Suprapubic skin (tissue), 4 donors: ENCODE results near the gene GSTK1. TPM values are rescaled to one million over a fixed set of nuclear protein-coding genes. Genes with fewer than 3 reads are reported as not detected.

Source experiments
- DNase-seq, 2 donors: peaks; one replicate each; pipeline ENCODE4 v3.0.0-alpha.2; 2019; ENCODE audit warnings: low spot score in 2 of 2
- H3K27ac ChIP-seq: fragments of 200-600 bp; sonication (generic); one replicate; pipeline ENCODE4 v1.5.1; 2019
- H3K27me3 ChIP-seq: fragments of 200-600 bp; sonication (generic); one replicate; pipeline ENCODE4 v1.5.1; 2019
- H3K36me3 ChIP-seq: fragments of 200-600 bp; sonication (generic); one replicate; pipeline ENCODE4 v1.5.1; 2019
- H3K4me1 ChIP-seq: fragments of 200-600 bp; sonication (generic); one replicate; pipeline ENCODE4 v1.5.1; 2019
- H3K4me3 ChIP-seq: fragments of 200-600 bp; sonication (generic); one replicate; pipeline ENCODE4 v1.5.1; 2019; ENCODE audit warnings: mild to moderate bottlenecking
- H3K9me3 ChIP-seq: fragments of 200-600 bp; sonication (generic); one replicate; pipeline ENCODE4 v1.5.1; 2019
- CTCF ChIP-seq, 2 donors: fragments of 200-600 bp in 1 of 2; fragments of 450-650 bp in 1 of 2; sonication (generic) in 1 of 2; IDR thresholded peaks; one replicate each; pipeline ENCODE4 v1.5.1; 2016 to 2019; ENCODE audit warnings: antibody characterized with exemption in 2 of 2, mild to moderate bottlenecking in 1 of 2, moderate library complexity in 1 of 2
- EP300 ChIP-seq: sonication (generic); formaldehyde crosslinking; IDR thresholded peaks from one replicate; pipeline ENCODE4 v1.6.1; 2017; ENCODE audit warnings: antibody characterized with exemption
- POLR2A ChIP-seq, 2 donors: fragments of 450-650 bp; IDR thresholded peaks; one replicate each; pipeline ENCODE4 v1.6.1; 2017; ENCODE audit warnings: antibody characterized with exemption in 2 of 2, mild to moderate bottlenecking in 2 of 2, moderate library complexity in 2 of 2
- POLR2AphosphoS5 ChIP-seq, 3 donors: sonication (generic); formaldehyde crosslinking; IDR thresholded peaks; one replicate each; pipeline ENCODE4 v1.6.1; 2017; ENCODE audit warnings: antibody characterized with exemption in 3 of 3
- WGBS: methylation state at CpG from one replicate; pipeline ENCODE4 v1.1.5; 2018; 5-methylcytosine and 5-hydroxymethylcytosine counted together
- total RNA-seq, 4 donors: library from RNA; depleted of rRNA; stranded (reverse); fragments of >200 nt; gene quantifications; one replicate each; pipeline ENCODE4 v1.1.0, GENCODE V29; 2016

Gene GSTK1
- total RNA-seq, 4 donors from 2014 or later = 136 to 177 (median 166) TPM

DNA sequence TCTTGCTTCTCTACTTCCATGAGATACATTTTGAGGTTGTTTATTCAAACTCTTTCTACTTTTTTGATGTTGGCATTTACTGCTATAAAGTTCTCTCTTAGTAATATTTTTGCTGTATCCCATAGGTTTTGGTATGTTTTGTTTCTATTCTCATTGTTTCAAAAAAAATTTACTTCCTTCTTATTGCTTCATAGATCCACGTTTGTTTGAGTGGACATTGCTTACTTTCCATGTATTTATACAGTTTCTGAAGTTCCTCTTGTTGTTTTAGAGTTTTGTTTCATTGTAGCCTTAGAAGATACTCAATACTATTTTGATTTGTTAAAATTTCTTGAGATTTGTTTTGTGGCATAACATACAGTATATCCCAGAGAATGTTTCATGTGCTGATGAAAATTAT, 27.7 kb upstream of the GSTK1 start:
- H3K4me1 ChIP-seq = no peaks in the 10 kb centered on the region
- peaks cover 3% of the 10 kb centered on the region for H3K9me3 ChIP-seq
- no peak overlapping the region for H3K27ac ChIP-seq
- H3K4me3 ChIP-seq = no peak overlapping the region
- DNase-seq = no peak
- H3K27me3 ChIP-seq = no peaks in the 10 kb centered on the region
- 26% methylated on average over 1 of the region's 1 CpG for WGBS
- TF ChIP-seq POLR2AphosphoS5 (IDR thresholded peaks at IDR 0.05) (no peak), CTCF (IDR thresholded peaks at IDR 0.05) (no peak), EP300 (no peak), POLR2A (IDR thresholded peaks at IDR 0.05) (no peak)
- H3K36me3 ChIP-seq = no peaks in the 10 kb centered on the region

DNA sequence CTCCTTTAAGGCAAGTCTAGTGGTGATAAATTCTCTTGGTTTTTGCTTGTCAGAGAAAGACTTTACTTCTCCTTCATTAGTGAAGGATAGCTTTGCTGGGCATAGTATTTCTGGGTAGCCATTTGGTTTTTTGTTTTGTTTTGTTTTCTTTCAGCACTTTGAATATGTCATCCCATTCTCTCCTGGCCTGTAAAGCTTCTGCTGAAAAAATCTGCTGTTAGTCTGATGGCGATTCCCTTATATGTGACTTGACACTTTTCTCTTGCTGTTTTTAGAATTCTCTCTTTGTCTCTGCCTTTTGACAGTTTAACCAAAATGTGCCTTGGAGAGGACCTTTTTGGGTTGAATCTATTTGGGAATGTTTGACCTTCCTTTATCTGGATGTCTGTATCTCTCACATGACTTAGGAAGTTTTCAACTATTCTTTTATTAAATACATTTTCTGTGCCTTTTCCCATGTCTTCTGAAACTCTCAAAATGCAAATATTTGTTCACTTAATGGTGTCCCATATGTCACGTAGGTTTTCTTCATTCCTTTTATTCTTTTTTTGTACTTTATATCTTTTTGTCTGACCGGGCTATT, 26.7 kb upstream of the GSTK1 start:
- H3K36me3 ChIP-seq = no peaks in the 10 kb centered on the region
- no peak overlapping the region for H3K27ac ChIP-seq
- H3K9me3 ChIP-seq = peaks cover 3% of the 10 kb centered on the region
- H3K4me3 ChIP-seq = no peak overlapping the region
- peaks cover 4% of the 10 kb centered on the region for H3K4me1 ChIP-seq
- no peak for DNase-seq
- 86% methylated on average over 3 of the region's 3 CpGs for WGBS
- H3K27me3 ChIP-seq = no peaks in the 10 kb centered on the region
- TF ChIP-seq POLR2A (IDR thresholded peaks at IDR 0.05) = no peak
- TF ChIP-seq EP300 = no peak
- no peak for TF ChIP-seq CTCF (IDR thresholded peaks at IDR 0.05)
- TF ChIP-seq POLR2AphosphoS5 (IDR thresholded peaks at IDR 0.05) = no peak

DNA sequence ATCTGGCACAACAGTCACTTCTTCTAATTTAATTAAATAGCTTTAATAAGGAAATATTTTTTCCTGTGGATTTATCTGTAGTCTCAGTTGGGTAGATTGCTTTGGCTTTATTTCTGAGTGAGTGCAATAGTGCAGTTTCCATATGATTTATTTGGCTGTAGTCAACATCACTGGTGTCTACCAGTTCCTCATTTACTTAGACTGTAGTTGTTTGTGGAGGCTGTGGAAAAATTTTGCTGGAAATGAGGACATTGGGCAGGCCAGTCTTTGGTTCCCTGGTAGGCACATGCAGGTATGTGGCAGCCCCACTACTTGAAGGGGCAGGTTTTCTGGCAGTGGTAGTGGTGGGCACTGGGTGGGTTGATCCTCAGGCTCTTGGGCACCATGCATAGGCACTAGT, 25.9 kb upstream of the GSTK1 start:
- TF ChIP-seq CTCF (IDR thresholded peaks at IDR 0.05) = no peak
- TF ChIP-seq POLR2AphosphoS5 (IDR thresholded peaks at IDR 0.05) = no peak
- no peak for TF ChIP-seq POLR2A (IDR thresholded peaks at IDR 0.05)
- TF ChIP-seq EP300 = no peak
- no peaks in the 10 kb centered on the region for H3K36me3 ChIP-seq
- H3K9me3 ChIP-seq = peaks cover 3% of the 10 kb centered on the region
- peaks cover 4% of the 10 kb centered on the region for H3K4me1 ChIP-seq
- H3K27ac ChIP-seq = no peak overlapping the region
- DNase-seq = no peak
- H3K27me3 ChIP-seq = no peaks in the 10 kb centered on the region
- no peak overlapping the region for H3K4me3 ChIP-seq

- no peaks in the 10 kb centered on the region for H3K27me3 ChIP-seq
- TF ChIP-seq POLR2AphosphoS5 (IDR thresholded peaks at IDR 0.05) = no peak
- TF ChIP-seq CTCF (IDR thresholded peaks at IDR 0.05) = no peak
- H3K27ac ChIP-seq = no peak overlapping the region
- peaks cover 4% of the 10 kb centered on the region for H3K4me1 ChIP-seq
- WGBS = 90% methylated on average over 1 of the region's 1 CpG
- H3K36me3 ChIP-seq = no peaks in the 10 kb centered on the region
- no peak for DNase-seq
- no peak overlapping the region for H3K4me3 ChIP-seq
- H3K9me3 ChIP-seq = peaks cover 3% of the 10 kb centered on the region
These were observed 24.8 kb upstream of the GSTK1 start for GRCh38 chr7:143238289-143238980.

GRCh38 chr7:143239813-143240212, 23.4 kb upstream of the GSTK1 start:
- H3K36me3 ChIP-seq = no peaks in the 10 kb centered on the region
- H3K9me3 ChIP-seq = peaks cover 3% of the 10 kb centered on the region
- H3K27ac ChIP-seq = peak overlapping the region; percentile 13
- TF ChIP-seq CTCF (IDR thresholded peaks at IDR 0.05) = no peak
- TF ChIP-seq POLR2A (IDR thresholded peaks at IDR 0.05) = no peak
- TF ChIP-seq POLR2AphosphoS5 (IDR thresholded peaks at IDR 0.05) = no peak
- no peak for TF ChIP-seq EP300
- H3K27me3 ChIP-seq = no peaks in the 10 kb centered on the region
- no peak for DNase-seq
- peaks cover 4% of the 10 kb centered on the region for H3K4me1 ChIP-seq
- H3K4me3 ChIP-seq = no peak overlapping the region
